ENCODE measurements around the gene SATB2. TPM values are rescaled to one million over a fixed set of nuclear protein-coding genes. Genes with fewer than 3 reads are reported as not detected.

SATB2 gene
- total RNA-seq, 4 donors from 2014 or later = 2.6 to 3.7 (median 3.3) TPM

DNA sequence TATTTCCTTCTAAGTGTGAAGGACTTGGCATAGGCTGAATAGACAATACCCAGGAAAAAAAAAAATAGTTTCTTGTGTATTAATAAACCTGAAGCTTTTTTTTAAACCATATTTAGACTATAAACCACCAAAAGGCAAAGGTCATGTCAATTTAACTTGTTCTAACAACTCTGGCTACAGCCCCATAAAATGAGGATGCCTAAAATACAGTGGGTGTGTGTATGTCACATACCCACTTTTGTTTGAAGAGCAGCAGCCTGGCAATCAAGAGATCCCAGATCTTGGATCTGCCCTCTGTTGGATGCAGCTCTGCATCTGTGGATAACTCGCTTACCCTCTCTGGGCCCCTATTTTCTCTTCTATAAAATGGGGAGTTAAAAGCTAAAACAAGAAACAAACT is 65.4 kb downstream of the SATB2 start:
- no peak for TF ChIP-seq POLR2A (IDR thresholded peaks at IDR 0.05)
- TF ChIP-seq, protein P1, sequence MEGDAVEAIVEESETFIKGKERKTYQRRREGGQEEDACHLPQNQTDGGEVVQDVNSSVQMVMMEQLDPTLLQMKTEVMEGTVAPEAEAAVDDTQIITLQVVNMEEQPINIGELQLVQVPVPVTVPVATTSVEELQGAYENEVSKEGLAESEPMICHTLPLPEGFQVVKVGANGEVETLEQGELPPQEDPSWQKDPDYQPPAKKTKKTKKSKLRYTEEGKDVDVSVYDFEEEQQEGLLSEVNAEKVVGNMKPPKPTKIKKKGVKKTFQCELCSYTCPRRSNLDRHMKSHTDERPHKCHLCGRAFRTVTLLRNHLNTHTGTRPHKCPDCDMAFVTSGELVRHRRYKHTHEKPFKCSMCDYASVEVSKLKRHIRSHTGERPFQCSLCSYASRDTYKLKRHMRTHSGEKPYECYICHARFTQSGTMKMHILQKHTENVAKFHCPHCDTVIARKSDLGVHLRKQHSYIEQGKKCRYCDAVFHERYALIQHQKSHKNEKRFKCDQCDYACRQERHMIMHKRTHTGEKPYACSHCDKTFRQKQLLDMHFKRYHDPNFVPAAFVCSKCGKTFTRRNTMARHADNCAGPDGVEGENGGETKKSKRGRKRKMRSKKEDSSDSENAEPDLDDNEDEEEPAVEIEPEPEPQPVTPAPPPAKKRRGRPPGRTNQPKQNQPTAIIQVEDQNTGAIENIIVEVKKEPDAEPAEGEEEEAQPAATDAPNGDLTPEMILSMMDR (IDR thresholded peaks at IDR 0.05) = no peak
- intact Hi-C loops (cut with DNase I; ENCODE audit: low total_unique reads) = no loop called here
- H3K4me3 ChIP-seq (ENCODE audit: low read depth, poor library complexity, severe bottlenecking) = no peak overlapping the region
- DNase-seq (ENCODE audit: low spot score in 2 of 2) = no peak
- 33 to 87% methylated on average over 1 of the region's 1 CpG for WGBS, 2 donors

DNA sequence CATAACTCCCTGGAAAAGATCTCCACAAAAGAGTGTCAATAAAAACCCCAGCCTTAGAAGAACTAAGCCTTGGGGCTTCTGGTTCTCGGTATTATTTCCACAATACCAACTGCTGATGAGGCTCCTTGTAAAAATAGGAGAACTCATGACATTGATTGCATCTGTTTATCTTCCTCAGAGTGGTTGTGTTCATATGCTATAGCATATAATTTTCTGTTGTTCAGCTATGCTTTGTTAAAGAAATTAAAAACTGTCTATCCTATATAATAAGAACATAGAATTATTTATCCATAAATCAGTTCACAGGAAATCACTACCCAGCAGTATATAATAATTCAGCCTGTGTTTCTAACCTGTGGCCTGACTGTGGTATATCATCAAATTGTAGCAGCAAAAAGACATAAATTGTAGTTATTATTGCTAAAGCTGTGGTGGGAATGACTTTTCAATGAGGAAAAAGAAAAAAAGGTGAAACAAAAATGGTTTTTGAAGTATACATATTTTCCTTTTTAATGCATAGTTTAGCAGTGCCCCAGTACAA is 68.9 kb downstream of the SATB2 start:
- intact Hi-C loops (cut with DNase I; ENCODE audit: low total_unique reads) = no loop called here
- WGBS, 2 donors = 54 to 75% methylated on average over 1 of the region's 1 CpG
- H3K4me3 ChIP-seq (ENCODE audit: low read depth, poor library complexity, severe bottlenecking) = no peak overlapping the region
- DNase-seq (ENCODE audit: low spot score in 2 of 2) = no peak
- TF ChIP-seq POLR2A (IDR thresholded peaks at IDR 0.05) = no peak
- TF ChIP-seq, protein P1 (IDR thresholded peaks at IDR 0.05) = no peak

DNA sequence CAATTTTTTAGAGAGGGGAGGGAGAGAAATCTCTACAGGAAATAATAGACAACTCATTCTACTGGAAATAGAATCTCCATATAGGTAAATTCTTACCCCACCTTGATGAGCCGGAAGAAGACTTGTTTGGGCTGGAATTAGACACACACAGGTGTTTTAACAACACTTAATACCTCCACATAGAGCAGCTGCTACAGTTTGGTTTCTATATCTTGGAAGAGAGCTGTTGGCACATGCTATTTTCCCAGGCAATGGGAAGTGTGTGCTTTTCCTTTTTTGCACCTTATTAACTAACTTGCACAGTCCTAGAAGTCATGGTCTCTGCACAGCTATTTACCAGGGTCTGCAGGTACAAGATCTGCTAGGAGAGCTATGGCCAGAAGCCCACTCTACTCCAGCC is 73.7 kb downstream of the SATB2 start:
- WGBS, 2 donors = 55 to 68% methylated on average over 1 of the region's 1 CpG
- intact Hi-C loops (cut with DNase I; ENCODE audit: low total_unique reads) = no loop called here
- no peak for DNase-seq (ENCODE audit: low spot score in 2 of 2)

DNA sequence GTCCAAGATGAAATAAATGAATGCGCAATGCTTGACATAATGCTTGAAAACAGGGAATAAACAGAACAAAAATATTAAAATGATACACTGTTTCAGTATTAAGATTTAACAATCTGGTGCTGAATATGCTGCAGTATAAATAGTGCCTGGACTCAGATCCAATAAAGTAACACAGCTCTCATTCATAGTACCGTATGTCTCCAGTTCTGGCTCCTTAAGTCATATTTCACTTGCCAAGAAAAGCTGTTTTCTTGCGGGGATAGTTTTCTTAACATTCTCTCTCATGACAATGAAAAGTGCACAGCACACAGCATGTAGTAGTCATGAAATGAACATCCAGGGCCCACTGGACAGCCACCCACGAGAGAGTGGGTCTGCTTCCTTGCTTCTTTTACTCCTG is 74.7 kb downstream of the SATB2 start:
- WGBS, 2 donors = 52 to 58% methylated on average over 4 of the region's 4 CpGs
- intact Hi-C loops (cut with DNase I; ENCODE audit: low total_unique reads) = no loop called here
- no peak for DNase-seq (ENCODE audit: low spot score in 2 of 2)
- no peak for TF ChIP-seq POLR2A (IDR thresholded peaks at IDR 0.05)
- TF ChIP-seq, protein P1 (IDR thresholded peaks at IDR 0.05) = no peak
- no peak overlapping the region for H3K4me3 ChIP-seq (ENCODE audit: low read depth, poor library complexity, severe bottlenecking)

More for the DNA sequence above, 73.7 kb downstream of the SATB2 start:
- H3K4me3 ChIP-seq (ENCODE audit: low read depth, poor library complexity, severe bottlenecking) = no peak overlapping the region
- TF ChIP-seq, protein P1 (IDR thresholded peaks at IDR 0.05) = no peak
- TF ChIP-seq POLR2A (IDR thresholded peaks at IDR 0.05) = no peak

DNA sequence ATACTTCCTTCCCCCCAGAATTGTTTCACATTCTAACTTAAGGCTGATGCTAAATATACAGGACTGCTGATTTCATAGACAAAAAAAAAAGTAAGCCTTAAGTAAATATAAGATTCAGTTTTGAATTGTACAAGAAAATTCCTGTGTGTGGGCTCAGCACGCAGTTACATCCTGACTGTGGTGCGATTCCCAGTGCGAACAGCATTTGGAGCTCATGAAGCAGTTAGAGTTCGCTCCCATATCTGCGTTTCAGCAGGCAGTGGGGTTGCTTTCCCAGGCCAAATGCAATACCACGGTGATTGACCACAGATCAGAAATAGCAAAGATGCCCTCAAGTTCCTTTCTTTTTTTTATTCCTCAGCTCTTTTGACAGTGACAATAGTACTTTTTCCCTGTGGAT is 75.6 kb downstream of the SATB2 start:
- no peak overlapping the region for H3K4me3 ChIP-seq (ENCODE audit: low read depth, poor library complexity, severe bottlenecking)
- no peak for DNase-seq (ENCODE audit: low spot score in 2 of 2)
- 60 to 63% methylated on average over 6 of the region's 6 CpGs for WGBS, 2 donors
- TF ChIP-seq, protein P1 (IDR thresholded peaks at IDR 0.05) = no peak
- TF ChIP-seq POLR2A (IDR thresholded peaks at IDR 0.05) = no peak
- intact Hi-C loops (cut with DNase I; ENCODE audit: low total_unique reads) = no loop called here

DNA sequence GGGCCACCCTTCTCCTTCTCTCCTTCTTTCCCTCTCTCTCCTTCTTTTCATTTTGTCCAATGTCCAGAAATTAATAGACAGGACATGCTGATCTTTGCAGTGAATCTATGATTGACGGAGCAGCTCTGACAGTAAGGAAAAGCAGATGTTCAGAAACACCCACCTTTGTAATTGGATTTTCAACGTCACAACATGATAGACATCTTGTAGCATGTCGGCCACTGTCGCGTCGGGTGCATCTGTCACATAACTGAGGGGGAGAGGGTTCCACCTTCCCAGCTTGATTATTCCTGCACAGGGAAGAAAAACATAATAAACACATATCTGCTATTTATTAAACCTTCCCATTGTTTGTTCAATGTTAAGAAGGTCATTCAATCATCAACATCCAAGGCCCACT is 76.2 kb downstream of the SATB2 start:
- no peak overlapping the region for H3K4me3 ChIP-seq (ENCODE audit: low read depth, poor library complexity, severe bottlenecking)
- TF ChIP-seq POLR2A (IDR thresholded peaks at IDR 0.05) = no peak
- intact Hi-C loops (cut with DNase I; ENCODE audit: low total_unique reads) = no loop called here
- WGBS, 2 donors = 63 to 64% methylated on average over 6 of the region's 6 CpGs
- DNase-seq (ENCODE audit: low spot score in 2 of 2) = no peak

Measured in lower leg skin (tissue), 4 donors.